ENCODE data around the gene KLHDC4.

The KLHDC4 gene

GRCh38 chr16:87806641-87807546, 41.1 kb upstream of the KLHDC4 start:
- H3K4me3 ChIP-seq (ENCODE audit: low read depth, low read length), result peak overlapping the region; percentile 64
- DNase-seq (ENCODE audit: low read depth), result peak; percentile 94
- TF ChIP-seq MYC (IDR thresholded peaks at IDR 0.05; ENCODE audit: low read depth, low read length) (peak; percentile 80), MAX (IDR thresholded peaks at IDR 0.05; ENCODE audit: low read depth, low read length) (peak; percentile 66), POLR2A (IDR thresholded peaks at IDR 0.05; ENCODE audit: extremely low read depth, insufficient read length) (no peak), CTCF (IDR thresholded peaks at IDR 0.05; ENCODE audit: low read depth, low read length) (no peak)

GRCh38 chr16:87806261-87806640, 40.5 kb upstream of the KLHDC4 start:
- H3K4me3 ChIP-seq (ENCODE audit: low read depth, low read length), result peak overlapping the region; percentile 64
- TF ChIP-seq CTCF (IDR thresholded peaks at IDR 0.05; ENCODE audit: low read depth, low read length) (no peak), MAX (IDR thresholded peaks at IDR 0.05; ENCODE audit: low read depth, low read length) (peak; percentile 41; the same call in 1 of the 2 replicates)
- peak; percentile 83 for DNase-seq (ENCODE audit: low read depth)

DNA sequence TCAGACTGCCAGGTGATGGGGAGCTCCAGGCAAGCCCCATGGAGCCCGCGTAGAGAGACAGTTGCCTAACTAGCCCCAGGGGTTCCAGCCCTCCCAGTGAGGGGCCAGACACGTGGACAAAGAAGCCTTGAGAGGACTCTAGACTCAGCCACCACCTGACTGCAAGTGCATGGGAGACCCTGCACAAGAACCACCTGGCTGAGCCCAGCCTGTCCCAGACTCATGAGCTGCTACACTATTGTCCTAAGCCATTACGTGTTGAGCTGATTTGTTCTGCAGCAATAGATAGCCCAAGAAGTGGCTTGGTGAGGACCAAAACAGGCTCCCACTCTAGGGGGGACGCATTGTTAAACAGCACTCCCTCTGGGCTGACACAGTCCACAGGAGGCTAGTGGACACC, 37.6 kb upstream of the KLHDC4 start:
- no peak for DNase-seq (ENCODE audit: low read depth)
- no peak overlapping the region for H3K4me3 ChIP-seq (ENCODE audit: low read depth, low read length)
- no peak for TF ChIP-seq POLR2A (IDR thresholded peaks at IDR 0.05; ENCODE audit: extremely low read depth, insufficient read length)
- TF ChIP-seq MYC (IDR thresholded peaks at IDR 0.05; ENCODE audit: low read depth, low read length), result no peak
- TF ChIP-seq MAX (IDR thresholded peaks at IDR 0.05; ENCODE audit: low read depth, low read length), result no peak
- no peak for TF ChIP-seq CTCF (IDR thresholded peaks at IDR 0.05; ENCODE audit: low read depth, low read length)

DNA sequence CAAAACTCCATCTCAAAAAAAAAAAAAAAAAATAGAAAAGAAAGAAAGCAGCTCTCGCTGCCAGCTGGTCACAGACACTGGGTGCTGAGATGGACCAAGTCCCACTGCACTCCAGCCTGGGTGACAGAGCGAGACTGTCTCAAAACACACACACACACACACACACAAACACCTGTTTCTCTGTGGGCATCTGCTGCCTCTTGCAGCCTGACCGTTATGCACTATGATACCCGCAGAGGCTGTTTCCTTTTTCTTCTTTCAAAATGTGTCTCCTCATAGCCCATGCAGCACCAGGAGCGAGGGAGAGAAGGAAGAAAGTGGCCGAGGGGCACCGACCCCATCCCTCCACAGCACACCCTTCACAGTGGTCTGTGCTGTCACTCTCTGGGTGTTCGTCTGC, 36.9 kb upstream of the KLHDC4 start:
- no peak for TF ChIP-seq MAX (IDR thresholded peaks at IDR 0.05; ENCODE audit: low read depth, low read length)
- TF ChIP-seq CTCF (IDR thresholded peaks at IDR 0.05; ENCODE audit: low read depth, low read length), result no peak
- TF ChIP-seq MYC (IDR thresholded peaks at IDR 0.05; ENCODE audit: low read depth, low read length), result no peak
- no peak for TF ChIP-seq POLR2A (IDR thresholded peaks at IDR 0.05; ENCODE audit: extremely low read depth, insufficient read length)
- no peak for DNase-seq (ENCODE audit: low read depth)
- no peak overlapping the region for H3K4me3 ChIP-seq (ENCODE audit: low read depth, low read length)

GRCh38 chr16:87801679-87802259, 36.0 kb upstream of the KLHDC4 start:
- TF ChIP-seq MAX (IDR thresholded peaks at IDR 0.05; ENCODE audit: low read depth, low read length), result no peak
- TF ChIP-seq MYC (IDR thresholded peaks at IDR 0.05; ENCODE audit: low read depth, low read length), result no peak
- no peak for TF ChIP-seq POLR2A (IDR thresholded peaks at IDR 0.05; ENCODE audit: extremely low read depth, insufficient read length)
- TF ChIP-seq CTCF (IDR thresholded peaks at IDR 0.05; ENCODE audit: low read depth, low read length), result no peak
- DNase-seq (ENCODE audit: low read depth), result no peak
- H3K4me3 ChIP-seq (ENCODE audit: low read depth, low read length), result no peak overlapping the region
